Activated CD8-positive, alpha-beta T cell treated with anti-CD3 and anti-CD28 coated beads for 36 hours (primary cell): Measurements from ENCODE around the gene KICS2. TPM values are rescaled to one million over a fixed set of nuclear protein-coding genes. Genes with fewer than 3 reads are reported as not detected.

Experiments used
- ATAC-seq: fragments of 200-7000 bp; cut with Tn5 transposase; one replicate; pipeline ENCODE4 v1.10.0; 2021; ENCODE audit warnings: mild to moderate bottlenecking, moderate library complexity
- CTCF ChIA-PET: fragments of 350-600 bp; sonication (Branson Sonifier 250); formaldehyde crosslinking; loops from one replicate; lab custom pipeline; 2021; ENCODE audit warnings: antibody characterized with exemption; lab: Charles Lee
- POLR2A ChIA-PET: fragments of 350-600 bp; sonication (Branson Sonifier 250); formaldehyde crosslinking; loops from one replicate; lab custom pipeline; 2021; ENCODE audit warnings: antibody characterized with exemption; lab: Charles Lee
- DNase-seq: peaks from one replicate; pipeline ENCODE4 v3.0.0-alpha.2; 2020
- H3K27ac Mint-ChIP-seq: one replicate; pipeline ENCODE4 v1.8.0; 2021; ENCODE audit warnings: mild to moderate bottlenecking, mixed read lengths
- H3K27me3 Mint-ChIP-seq: one replicate; pipeline ENCODE4 v1.8.0; 2021; ENCODE audit warnings: mixed read lengths
- H3K36me3 Mint-ChIP-seq: one replicate; pipeline ENCODE4 v1.8.0; 2021; ENCODE audit warnings: low read depth, mixed read lengths
- H3K4me1 Mint-ChIP-seq: one replicate; pipeline ENCODE4 v1.8.0; 2021; ENCODE audit warnings: low read depth, mixed read lengths
- H3K4me3 Mint-ChIP-seq: one replicate; pipeline ENCODE4 v1.8.0; 2021; ENCODE audit warnings: mild to moderate bottlenecking, moderate library complexity, mixed read lengths
- H3K9me3 Mint-ChIP-seq: one replicate; pipeline ENCODE4 v1.8.0; 2021; ENCODE audit warnings: mixed read lengths
- CTCF ChIP-seq: fragments of 200-600 bp; IDR thresholded peaks from one replicate; pipeline ENCODE4 v1.8.0; 2022; ENCODE audit warnings: antibody characterized with exemption, mild to moderate bottlenecking
- intact Hi-C: fragments of 100-400 bp; cut with micrococcal nuclease; formaldehyde crosslinking; loops from one replicate; pipeline ENCODE4 v1.10.0; 2022
- total RNA-seq, 2 experiments: library from RNA; stranded (reverse); gene quantifications; one replicate each; pipeline ENCODE4 v1.2.3, GENCODE V29; 2021

Gene KICS2
- total RNA-seq, 2 experiments from 2014 or later = 16.6 to 19.7 TPM

DNA sequence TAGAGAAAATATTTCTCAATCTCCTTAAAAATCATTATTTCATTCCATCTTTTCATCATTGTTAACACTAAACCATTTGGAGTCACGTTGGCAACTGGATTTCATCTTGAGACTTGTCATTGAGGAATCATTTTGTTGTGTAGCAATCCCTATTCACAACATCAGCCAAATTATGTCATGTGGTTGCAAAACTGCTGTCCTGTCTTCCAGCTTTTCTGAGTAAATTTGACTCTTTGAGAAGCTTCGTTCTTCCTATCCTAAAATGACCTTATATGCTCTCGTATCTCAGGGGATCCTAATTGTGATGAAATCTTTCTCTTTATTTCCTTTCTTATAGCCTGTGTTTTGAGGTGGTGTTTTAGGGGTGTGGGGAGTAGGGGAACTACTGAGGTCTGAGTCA, 30.6 kb upstream of the KICS2 start:
- ChIA-PET CTCF (no interaction called here), POLR2A (no interaction called here)
- Mint-ChIP-seq H3K27me3 (no peaks in the 10 kb centered on the region), H3K9me3 (no peaks in the 10 kb centered on the region), H3K27ac (no peak overlapping the region), H3K36me3 (no peaks in the 10 kb centered on the region), H3K4me3 (no peak overlapping the region), H3K4me1 (no peaks in the 10 kb centered on the region)
- no peak for TF ChIP-seq CTCF
- intact Hi-C loops = loop anchor here (10.0 kb wide), 1 partner anchor 588 kb away; the partner anchor contains the start of gene DPY19L2
- ATAC-seq (no peak), DNase-seq (no peak)

- Mint-ChIP-seq H3K4me1 (no peaks in the 10 kb centered on the region), H3K4me3 (no peak overlapping the region), H3K36me3 (no peaks in the 10 kb centered on the region), H3K27me3 (peaks cover 2% of the 10 kb centered on the region), H3K27ac (no peak overlapping the region), H3K9me3 (no peaks in the 10 kb centered on the region)
- ChIA-PET POLR2A (no interaction called here), CTCF (no interaction called here)
- TF ChIP-seq CTCF = no peak
- intact Hi-C loops = no loop called here
- ATAC-seq = no peak
- DNase-seq = no peak
Observed at GRCh38 chr12:64243809-64244208, 21.7 kb upstream of the KICS2 start.

GRCh38 chr12:64240781-64241180, 18.7 kb upstream of the KICS2 start:
- no peak for TF ChIP-seq CTCF
- ATAC-seq (no peak), DNase-seq (no peak)
- ChIA-PET CTCF (interaction anchor here (1.2 kb wide), 1 partner anchor 38 kb away, joined by 3 read pairs; no protein-coding TSS in a partner anchor), POLR2A (no interaction called here)
- no peaks in the 10 kb centered on the region for H3K9me3 Mint-ChIP-seq
- no peaks in the 10 kb centered on the region for H3K4me1 Mint-ChIP-seq
- H3K4me3 Mint-ChIP-seq = no peak overlapping the region
- intact Hi-C loops = no loop called here
- H3K36me3 Mint-ChIP-seq = no peaks in the 10 kb centered on the region
- H3K27me3 Mint-ChIP-seq = peaks cover 2% of the 10 kb centered on the region
- H3K27ac Mint-ChIP-seq = no peak overlapping the region

DNA sequence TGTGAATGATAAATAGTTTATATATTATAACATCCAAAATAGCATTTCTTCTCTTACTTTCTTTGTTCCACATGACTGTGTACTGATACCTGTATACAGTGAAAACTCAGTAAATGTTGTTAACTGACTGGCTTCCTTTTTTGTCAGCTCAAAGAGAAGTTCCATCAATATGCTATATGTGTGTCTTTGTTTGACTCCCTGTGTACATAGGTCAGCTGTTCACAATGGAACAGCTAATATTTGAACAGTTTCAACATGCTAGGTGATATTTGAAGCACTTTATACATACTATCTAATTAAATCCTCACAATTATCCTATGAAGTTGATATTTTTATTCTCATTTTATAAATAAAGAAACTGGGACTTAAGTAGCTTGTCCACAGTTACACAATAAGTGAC, 15.3 kb upstream of the KICS2 start:
- CTCF ChIA-PET = interaction anchor here (1.4 kb wide), 2 partner anchors 29 to 394 kb away, joined by 3 to 4 read pairs; no protein-coding TSS in a partner anchor

GRCh38 chr12:64236549-64236948, 14.5 kb upstream of the KICS2 start:
- ChIA-PET CTCF (interaction anchor here (1.4 kb wide), 1 partner anchor 29 kb away, joined by 4 read pairs; no protein-coding TSS in a partner anchor), POLR2A (no interaction called here)
- H3K27ac Mint-ChIP-seq = no peak overlapping the region
- intact Hi-C loops = no loop called here
- DNase-seq (no peak), ATAC-seq (no peak)
- H3K9me3 Mint-ChIP-seq = no peaks in the 10 kb centered on the region
- no peaks in the 10 kb centered on the region for H3K36me3 Mint-ChIP-seq
- no peak overlapping the region for H3K4me3 Mint-ChIP-seq
- no peaks in the 10 kb centered on the region for H3K4me1 Mint-ChIP-seq
- no peak for TF ChIP-seq CTCF
- H3K27me3 Mint-ChIP-seq = peaks cover 2% of the 10 kb centered on the region

More for the DNA sequence above, 15.3 kb upstream of the KICS2 start:
- peaks cover 2% of the 10 kb centered on the region for H3K27me3 Mint-ChIP-seq
- intact Hi-C loops = no loop called here
- H3K4me3 Mint-ChIP-seq = no peak overlapping the region
- H3K36me3 Mint-ChIP-seq = no peaks in the 10 kb centered on the region
- no peaks in the 10 kb centered on the region for H3K4me1 Mint-ChIP-seq
- ATAC-seq (no peak), DNase-seq (no peak)
- no peak overlapping the region for H3K27ac Mint-ChIP-seq
- no peak for TF ChIP-seq CTCF
- POLR2A ChIA-PET = no interaction called here
- no peaks in the 10 kb centered on the region for H3K9me3 Mint-ChIP-seq
